Skeletal muscle cell (primary cell): ENCODE measurements around the gene CUX1.

Experiments
- DNase-seq: peaks from one replicate; pipeline ENCODE4 v3.0.0-alpha.2; 2010; ENCODE audit warnings: low read depth
- H3K4me3 ChIP-seq: 2 replicates; pipeline ENCODE4 v1.5.1; 2011; ENCODE audit warnings: low read depth, mild to moderate bottlenecking, control low read depth, low read length, moderate library complexity

Gene CUX1

GRCh38 chr7:101960323-101960722 is 142.9 kb downstream of the CUX1 start:
- DNase-seq = no peak
- no peak overlapping the region for H3K4me3 ChIP-seq

GRCh38 chr7:101960985-101961708 is 143.7 kb downstream of the CUX1 start:
- H3K4me3 ChIP-seq = no peak overlapping the region
- no peak for DNase-seq

- no peak for DNase-seq
- H3K4me3 ChIP-seq = no peak overlapping the region
Observed at GRCh38 chr7:101961811-101962210, 144.4 kb downstream of the CUX1 start.

GRCh38 chr7:101963693-101964092 is 146.3 kb downstream of the CUX1 start:
- no peak overlapping the region for H3K4me3 ChIP-seq
- no peak for DNase-seq

GRCh38 chr7:101964680-101965452 is 147.4 kb downstream of the CUX1 start:
- no peak overlapping the region for H3K4me3 ChIP-seq
- DNase-seq = no peak

- H3K4me3 ChIP-seq = no peak overlapping the region
- no peak for DNase-seq
Observed at GRCh38 chr7:101968720-101969466, 151.5 kb downstream of the CUX1 start.

GRCh38 chr7:101969997-101970585 is 152.7 kb downstream of the CUX1 start:
- DNase-seq = no peak
- H3K4me3 ChIP-seq = no peak overlapping the region

- no peak overlapping the region for H3K4me3 ChIP-seq
- no peak for DNase-seq
Observed at GRCh38 chr7:101970801-101971200, 153.4 kb downstream of the CUX1 start.

- no peak overlapping the region for H3K4me3 ChIP-seq
- no peak for DNase-seq
Observed at GRCh38 chr7:101971457-101971856, 154.0 kb downstream of the CUX1 start.

- no peak for DNase-seq
- no peak overlapping the region for H3K4me3 ChIP-seq
Observed at GRCh38 chr7:101972627-101973026, 155.2 kb downstream of the CUX1 start.

- no peak for DNase-seq
- no peak overlapping the region for H3K4me3 ChIP-seq
Observed at GRCh38 chr7:101973130-101973529, 155.7 kb downstream of the CUX1 start.

GRCh38 chr7:101974393-101974792 is 157.0 kb downstream of the CUX1 start:
- H3K4me3 ChIP-seq = no peak overlapping the region
- DNase-seq = no peak

GRCh38 chr7:101975046-101975445 is 157.6 kb downstream of the CUX1 start:
- H3K4me3 ChIP-seq = no peak overlapping the region
- no peak for DNase-seq

- DNase-seq = no peak
- no peak overlapping the region for H3K4me3 ChIP-seq
Observed at GRCh38 chr7:101976411-101976810, 159.0 kb downstream of the CUX1 start.

- no peak overlapping the region for H3K4me3 ChIP-seq
- DNase-seq = no peak
Observed at GRCh38 chr7:101977249-101977648, 159.8 kb downstream of the CUX1 start.

GRCh38 chr7:101978683-101979082 is 161.3 kb downstream of the CUX1 start:
- no peak for DNase-seq
- H3K4me3 ChIP-seq = no peak overlapping the region

- DNase-seq = no peak
- no peak overlapping the region for H3K4me3 ChIP-seq
Observed at GRCh38 chr7:101983147-101983811, 165.9 kb downstream of the CUX1 start.

- DNase-seq = no peak
- no peak overlapping the region for H3K4me3 ChIP-seq
Observed at GRCh38 chr7:101984133-101984879, 166.9 kb downstream of the CUX1 start.
